ENCODE measurements around the gene PPP1R15A.
"Not testable (repeated sequence)": the region's sequence is repeated elsewhere in the genome, so short reads cannot be mapped to it uniquely, and the experiment has no call there.

Gene PPP1R15A

GRCh38 chr19:48872182-48872883 lies at the start of gene PPP1R15A:
PPP1R15A (plus strand) TSS chr19:48872421; CDS start chr19:48873234, 813 bp downstream.
- peak; percentile 96 for DNase-seq (ENCODE audit: low spot score)

DNA sequence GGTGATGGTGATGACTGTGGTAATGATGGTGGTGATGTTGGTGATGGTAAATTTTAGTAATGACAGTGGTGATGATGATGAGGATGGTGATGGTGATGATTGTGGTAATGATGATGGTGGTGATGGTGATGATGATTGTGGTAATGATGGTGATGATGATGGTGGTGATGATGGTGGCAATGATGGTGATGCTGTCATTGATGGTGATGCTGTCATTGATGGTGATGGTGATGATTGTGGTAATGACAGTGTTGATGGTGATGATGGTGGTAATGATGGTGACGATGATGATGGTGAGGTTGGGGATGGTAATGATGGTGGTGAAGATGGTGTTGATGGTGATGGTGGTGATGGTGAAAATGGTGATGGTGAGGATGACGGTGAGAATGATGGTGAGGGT lies 49.7 kb upstream of the PPP1R15A start:
- DNase-seq (ENCODE audit: low spot score): no peak

DNA sequence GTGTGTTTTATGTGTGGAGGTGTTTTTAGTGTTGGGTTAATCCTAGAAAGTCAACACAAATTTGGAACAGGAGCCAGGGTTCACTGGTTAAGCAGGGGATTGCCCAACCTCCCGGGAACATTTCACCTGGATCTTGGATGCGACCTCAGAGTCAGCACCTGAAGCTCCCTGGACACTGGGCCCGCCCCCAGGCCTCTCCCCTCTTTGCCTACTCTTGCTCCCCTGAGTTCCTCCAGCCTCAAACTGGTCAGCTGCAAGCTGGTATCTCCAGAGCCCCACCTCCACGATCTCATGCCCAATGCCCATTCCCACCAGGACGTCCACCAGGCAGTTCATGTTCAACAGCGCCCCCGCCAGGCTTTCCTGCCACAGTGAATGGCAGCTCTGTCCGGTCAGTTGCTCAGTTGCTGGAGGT lies 45.6 kb upstream of the PPP1R15A start:
- no peak for DNase-seq (ENCODE audit: low spot score)

GRCh38 chr19:48830088-48830487 lies 42.1 kb upstream of the PPP1R15A start:
- no peak for DNase-seq (ENCODE audit: low spot score)

DNA sequence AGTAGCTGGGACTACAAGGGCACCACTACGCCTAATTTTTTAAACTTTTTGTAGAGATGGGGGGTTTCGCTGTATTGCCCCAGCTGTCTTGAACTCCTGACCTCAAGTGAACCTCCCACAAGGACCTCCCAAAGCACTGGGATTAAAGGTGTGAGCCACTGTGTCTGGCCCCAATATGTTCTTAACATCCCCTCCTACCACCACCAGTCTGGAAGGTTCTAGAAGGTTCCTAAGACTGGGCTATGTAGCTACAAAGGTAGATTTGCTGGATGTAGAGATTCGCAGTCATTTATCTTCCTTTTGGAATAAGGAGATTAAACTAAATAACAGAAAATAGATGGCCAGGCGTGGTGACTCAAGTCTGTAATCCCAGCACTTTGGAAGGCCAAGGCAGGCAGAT lies 41.3 kb upstream of the PPP1R15A start:
- no peak for DNase-seq (ENCODE audit: low spot score)

GRCh38 chr19:48833049-48833448 lies 39.2 kb upstream of the PPP1R15A start:
- DNase-seq (ENCODE audit: low spot score): no peak

- no peak for DNase-seq (ENCODE audit: low spot score)
Observed at GRCh38 chr19:48833977-48834376, 38.2 kb upstream of the PPP1R15A start.

DNA sequence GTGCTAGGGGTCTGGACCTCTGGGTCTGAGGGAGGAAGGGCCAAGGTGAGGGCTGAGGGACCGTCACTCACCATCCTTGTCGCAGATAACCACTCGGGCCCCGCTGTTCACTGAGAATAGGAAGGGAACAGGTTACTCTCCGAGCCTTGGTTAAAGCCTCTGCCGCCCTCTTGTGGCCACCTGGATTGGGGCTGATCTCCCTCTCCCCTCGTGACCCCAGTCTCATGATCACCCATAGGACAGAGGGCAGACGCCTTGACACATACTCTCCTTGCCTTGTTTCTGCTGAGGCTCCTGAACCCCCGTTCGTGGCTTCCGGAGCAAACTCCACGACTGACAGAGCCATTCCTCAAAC lies 36.5 kb upstream of the PPP1R15A start:
- DNase-seq (ENCODE audit: low spot score): peak; percentile 84

- DNase-seq (ENCODE audit: low spot score): no peak
Observed at GRCh38 chr19:48836089-48837017, 35.9 kb upstream of the PPP1R15A start, which contains the start of gene HSD17B14. HSD17B14 (minus strand) TSS chr19:48836491; CDS start chr19:48836411, 80 bp downstream.

- DNase-seq (ENCODE audit: low spot score): peak; percentile 24
Observed at GRCh38 chr19:48837051-48837524, 35.1 kb upstream of the PPP1R15A start.

DNA sequence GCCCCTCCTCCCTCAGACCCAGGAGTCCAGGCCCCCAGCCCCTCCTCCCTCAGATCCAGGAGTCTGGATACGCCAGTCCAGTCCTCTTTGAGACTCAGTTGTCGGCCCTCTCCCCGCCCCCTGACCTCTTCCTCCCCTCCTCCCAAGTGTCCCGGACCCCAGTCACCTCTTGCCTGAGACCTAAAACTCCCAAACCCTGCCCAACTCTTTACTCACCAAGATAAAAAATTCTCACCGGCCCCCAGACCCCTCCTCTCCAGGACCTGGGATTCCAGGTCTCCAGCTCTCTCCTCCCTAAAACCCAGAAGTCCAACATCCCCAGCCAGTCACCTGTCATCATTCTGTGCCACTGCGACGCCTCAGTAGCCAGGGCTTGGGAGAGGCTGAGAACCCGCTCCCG lies 34.5 kb upstream of the PPP1R15A start:
- no peak for DNase-seq (ENCODE audit: low spot score)

DNA sequence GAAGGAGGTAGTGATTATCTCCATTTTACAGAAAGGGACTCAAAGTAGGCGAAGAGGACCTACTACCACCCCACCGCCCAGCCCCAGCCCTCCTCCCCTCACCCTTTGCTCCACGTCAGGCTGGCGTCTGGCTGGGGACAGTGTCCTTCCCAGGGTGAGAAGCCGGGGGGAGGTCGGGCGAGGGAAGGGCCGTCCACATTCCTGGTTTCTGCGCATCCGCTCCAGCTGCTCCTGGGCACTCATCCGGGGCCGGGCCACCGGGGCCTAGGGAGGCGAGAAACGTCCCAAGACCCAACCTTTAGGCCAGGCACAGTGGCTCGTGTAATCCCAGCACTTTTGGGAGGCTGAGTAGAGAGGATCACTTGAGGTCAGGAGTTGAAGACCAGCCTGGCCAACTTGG lies 31.2 kb upstream of the PPP1R15A start:
- DNase-seq (ENCODE audit: low spot score): no peak

DNA sequence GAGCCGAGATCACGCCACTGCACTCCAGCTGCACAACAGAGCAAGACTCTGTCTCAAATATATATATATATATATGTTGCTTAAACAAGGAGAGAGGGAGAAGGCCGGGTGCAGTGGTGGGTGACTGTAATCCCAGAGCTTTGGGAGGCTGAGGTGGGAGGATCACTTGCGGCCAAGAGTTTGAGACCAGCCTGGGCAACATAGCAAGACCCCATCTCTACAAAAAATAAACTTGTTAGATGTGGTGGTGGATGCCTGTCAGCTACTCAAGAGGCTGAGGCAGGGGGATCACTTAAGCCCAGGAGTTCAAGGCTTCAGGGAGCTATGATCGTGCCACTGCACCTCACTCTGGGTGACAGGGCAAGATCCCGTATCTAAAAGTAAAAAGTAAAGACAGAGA lies 30.6 kb upstream of the PPP1R15A start:
- DNase-seq (ENCODE audit: low spot score): no peak

DNA sequence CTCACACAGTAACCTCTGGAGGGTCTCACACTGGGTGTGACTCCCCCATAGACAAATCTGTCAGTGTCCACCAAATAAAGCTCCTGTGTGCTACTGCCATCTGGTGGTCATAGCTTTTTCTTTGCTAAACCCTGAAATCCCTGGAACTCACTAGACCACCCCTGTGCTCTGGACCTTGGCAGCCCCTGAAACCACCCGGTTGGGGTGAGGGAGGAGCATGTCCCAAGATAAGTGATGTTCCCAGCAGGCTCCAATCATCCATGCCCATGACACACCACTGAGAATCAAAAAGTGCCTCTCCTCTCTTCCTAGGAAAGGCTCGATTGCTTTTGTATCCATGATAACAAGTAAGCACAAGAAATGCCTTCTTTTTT lies 29.4 kb upstream of the PPP1R15A start:
- DNase-seq (ENCODE audit: low spot score): peak; percentile 55

GRCh38 chr19:48844472-48844871 lies 27.7 kb upstream of the PPP1R15A start:
- DNase-seq (ENCODE audit: low spot score): peak; percentile 74

DNA sequence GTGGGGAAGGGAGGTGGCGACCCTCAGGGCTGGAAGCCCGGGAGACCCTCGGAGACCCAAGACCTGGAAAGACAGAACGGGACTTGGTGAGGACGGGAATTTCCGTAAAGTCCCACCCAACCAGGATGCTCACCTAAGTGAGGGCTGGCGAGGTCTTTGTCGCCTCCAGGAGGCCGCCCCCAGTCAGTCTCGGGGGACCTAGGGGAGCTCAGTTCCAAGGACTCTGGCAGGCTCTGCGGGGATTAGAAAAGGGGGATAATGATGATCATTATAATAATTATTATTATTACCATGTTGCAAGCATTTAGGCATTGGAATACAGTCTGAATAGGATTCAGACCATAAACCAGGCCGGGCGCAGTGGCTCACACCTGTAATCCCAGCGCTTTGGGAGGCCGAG lies 26.8 kb upstream of the PPP1R15A start:
- no peak for DNase-seq (ENCODE audit: low spot score)

DNA sequence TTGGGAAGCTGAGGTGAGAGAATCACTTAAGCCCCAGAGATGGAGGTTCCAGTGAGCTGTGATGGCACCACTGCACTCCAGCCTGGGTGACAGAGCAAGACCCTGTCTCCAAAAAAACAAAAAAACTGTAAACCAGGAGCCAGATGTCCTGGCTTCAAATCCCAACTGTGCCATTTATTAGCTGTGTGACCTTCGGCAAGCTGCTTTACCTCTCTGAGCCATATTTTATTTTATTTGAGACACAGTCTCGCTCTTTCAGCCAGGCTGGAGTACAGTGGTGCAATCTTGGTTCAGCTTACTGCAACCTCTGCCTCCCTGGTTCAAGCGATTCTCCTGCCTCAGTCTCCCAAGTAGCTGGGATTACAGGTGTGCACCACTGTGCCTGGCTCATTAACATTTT lies 25.6 kb upstream of the PPP1R15A start:
- not testable (repeated sequence) for DNase-seq (ENCODE audit: low spot score)

DNA sequence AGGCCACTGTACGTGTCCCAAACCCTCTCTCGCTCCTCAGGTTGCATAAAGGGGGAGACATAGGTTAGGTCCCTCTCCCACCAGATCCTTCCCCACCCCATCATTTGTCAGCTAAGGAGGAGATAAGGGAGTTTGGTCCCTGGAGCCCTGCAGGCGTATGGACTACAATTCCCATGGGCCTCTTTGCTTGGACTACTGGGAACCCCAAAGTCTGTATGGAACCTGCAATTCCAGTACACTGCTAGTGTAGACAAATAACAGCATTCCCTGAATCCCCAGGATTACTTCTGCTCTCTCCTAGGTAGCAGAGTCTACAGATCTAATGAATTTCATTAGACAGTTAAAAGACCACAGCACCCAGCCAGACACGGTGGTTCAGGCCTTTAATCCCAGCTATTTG lies 19.9 kb upstream of the PPP1R15A start:
- DNase-seq (ENCODE audit: low spot score): no peak

- DNase-seq (ENCODE audit: low spot score): no peak
Observed at GRCh38 chr19:48853483-48853882, 18.7 kb upstream of the PPP1R15A start.

- DNase-seq (ENCODE audit: low spot score): no peak
Observed at GRCh38 chr19:48854103-48854502, 18.1 kb upstream of the PPP1R15A start.

GRCh38 chr19:48856921-48857320 lies 15.3 kb upstream of the PPP1R15A start:
- no peak for DNase-seq (ENCODE audit: low spot score)

DNA sequence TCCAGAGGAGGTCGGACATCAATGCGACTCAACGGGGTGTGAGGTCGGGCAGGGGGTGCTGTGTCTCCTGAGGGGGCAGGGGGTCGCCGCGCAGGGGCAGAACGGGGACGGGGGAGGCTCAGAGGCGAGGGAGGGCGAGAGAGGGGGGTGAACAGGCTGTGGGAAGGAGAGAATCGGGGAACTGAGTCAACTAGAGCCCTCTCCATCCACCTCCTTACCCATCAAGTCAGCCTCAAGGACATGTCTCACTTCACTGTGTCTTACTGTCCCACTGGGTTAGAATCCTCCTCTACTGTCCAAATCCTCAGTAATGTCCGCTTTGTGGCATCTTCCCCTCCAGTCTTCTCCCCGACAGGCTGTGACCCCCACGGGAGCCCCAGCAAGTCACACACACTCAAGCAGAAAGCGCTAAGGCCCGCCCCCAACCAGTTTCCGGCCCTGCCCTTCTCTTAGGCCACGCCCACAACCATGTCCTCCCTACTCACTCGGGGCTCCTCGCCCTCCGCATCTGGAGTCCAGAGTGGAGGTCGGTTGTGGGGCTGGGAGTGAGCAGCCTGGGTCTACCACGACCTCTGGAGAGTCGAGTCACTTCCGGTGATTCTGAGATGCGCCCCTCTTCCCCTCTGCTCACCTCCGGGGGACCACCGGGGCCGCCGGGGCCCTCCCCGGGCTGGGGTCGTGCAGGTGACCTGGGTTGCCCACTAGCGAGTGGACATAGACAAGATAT lies 13.1 kb upstream of the PPP1R15A start:
- no peak for DNase-seq (ENCODE audit: low spot score)

All from hepatic stellate cell (primary cell).